Mesodermal cell (in vitro differentiated cells): ENCODE measurements around the gene WDR18.
A peak's percentile ranks its signal among the peaks of the same experiment; 100 is the strongest.

Source experiments
- H3K27ac ChIP-seq: 2 replicates; pipeline ENCODE4 v1.7.0; 2013; ENCODE audit warnings: mild to moderate bottlenecking, low read depth, low read length, moderate library complexity; ENCODE audit not compliant: severe bottlenecking
- H3K36me3 ChIP-seq: 2 replicates; pipeline ENCODE4 v1.7.1; 2013; ENCODE audit warnings: mild to moderate bottlenecking, low read length, moderate library complexity; ENCODE audit not compliant: control insufficient read depth, insufficient read depth
- H3K4me1 ChIP-seq: one replicate; pipeline ENCODE4 v1.7.1; 2013; ENCODE audit warnings: mild to moderate bottlenecking, low read length; ENCODE audit not compliant: insufficient read depth, control insufficient read depth, poor library complexity, severe bottlenecking
- H3K4me3 ChIP-seq: 2 replicates; pipeline ENCODE4 v1.7.0; 2013; ENCODE audit warnings: low read length, control low read depth, mild to moderate bottlenecking; ENCODE audit not compliant: insufficient read depth, poor library complexity, severe bottlenecking; ENCODE audit errors: extremely low read depth
- H3K9me3 ChIP-seq: 2 replicates; pipeline ENCODE4 v1.7.1; 2013; ENCODE audit warnings: mild to moderate bottlenecking, low read length, moderate library complexity; ENCODE audit not compliant: control insufficient read depth
- WGBS, 2 experiments: methylation state at CpG; one replicate each; pipeline ENCODE4 v1.1.5; 2013; ENCODE audit warnings: missing lambda C conversion rate in 2 of 2; ENCODE audit not compliant: insufficient coverage in 2 of 2; 5-methylcytosine and 5-hydroxymethylcytosine counted together

WDR18 gene

DNA sequence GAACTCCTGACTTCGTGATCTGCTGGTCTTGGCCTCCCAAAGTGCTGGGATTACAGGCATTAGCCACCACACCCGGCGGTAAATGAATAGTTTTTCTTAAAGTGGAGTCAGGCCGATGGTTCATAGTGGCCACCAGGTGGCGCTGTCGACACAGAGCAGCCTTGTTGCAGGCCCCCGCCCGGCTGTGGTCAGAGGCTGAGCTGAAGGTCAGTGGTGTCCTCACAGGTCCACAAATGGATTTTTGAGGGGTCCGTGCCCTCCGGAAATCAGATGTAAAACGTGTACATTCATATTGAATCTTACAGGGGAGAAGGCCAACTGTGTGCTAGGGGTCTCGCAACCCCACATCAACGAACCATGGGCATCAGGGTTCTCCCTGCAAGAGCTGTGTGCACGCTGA lies 13.4 kb upstream of the WDR18 start:
- 91 to 93% methylated on average over 11 to 14 of the region's 14 CpGs for WGBS, 2 experiments
- H3K4me3 ChIP-seq: no peak overlapping the region
- H3K36me3 ChIP-seq: peaks cover 92% of the 10 kb centered on the region
- no peak overlapping the region for H3K27ac ChIP-seq
- H3K4me1 ChIP-seq: no peaks in the 10 kb centered on the region
- H3K9me3 ChIP-seq: no peaks in the 10 kb centered on the region

DNA sequence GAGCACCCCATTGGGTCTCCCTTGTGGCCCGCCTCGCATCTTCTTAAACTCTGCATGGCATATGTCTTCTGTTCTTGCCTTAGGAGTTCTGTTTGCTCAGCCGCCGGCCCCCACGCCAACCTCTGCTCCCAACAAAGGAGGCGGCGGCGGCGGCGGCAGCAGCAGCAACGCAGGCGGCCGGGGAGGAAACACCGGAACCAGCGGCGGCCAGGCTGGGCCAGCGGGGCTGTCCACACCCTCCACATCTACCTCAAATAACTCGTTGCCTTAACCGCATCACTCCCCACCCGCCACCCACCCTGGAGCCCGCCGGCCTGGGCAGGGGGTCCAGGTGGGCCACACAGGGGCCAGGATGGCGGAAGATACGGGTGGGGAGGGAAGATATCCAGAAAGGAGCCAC lies 12.3 kb upstream of the WDR18 start:
- peaks cover 81% of the 10 kb centered on the region for H3K36me3 ChIP-seq
- H3K27ac ChIP-seq: no peak overlapping the region
- no peak overlapping the region for H3K4me3 ChIP-seq
- H3K4me1 ChIP-seq: no peaks in the 10 kb centered on the region
- WGBS, 2 experiments: 86 to 90% methylated on average over 11 to 14 of the region's 24 CpGs
- H3K9me3 ChIP-seq: no peaks in the 10 kb centered on the region

DNA sequence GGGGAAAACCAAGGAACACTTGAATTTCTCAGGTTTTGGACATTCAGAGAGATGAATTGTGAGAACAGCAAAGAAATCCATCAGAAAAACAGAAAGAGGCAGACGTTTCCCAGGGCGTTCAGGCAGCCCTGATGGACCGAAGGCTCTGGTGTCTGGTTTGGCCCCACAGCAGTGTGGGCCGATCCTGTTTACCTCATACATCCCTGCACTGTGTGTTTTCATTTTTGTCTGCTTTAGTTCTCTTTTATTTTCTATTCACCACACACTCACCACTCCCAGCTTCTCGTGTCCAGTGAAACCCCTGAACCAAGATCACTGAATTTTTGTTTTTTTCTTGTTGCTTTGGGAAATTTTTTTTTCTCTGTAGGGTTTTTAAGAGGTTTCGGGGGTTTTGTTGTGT lies 11.9 kb upstream of the WDR18 start:
- 94 to 95% methylated on average over 4 to 5 of the region's 6 CpGs for WGBS, 2 experiments
- no peak overlapping the region for H3K27ac ChIP-seq
- H3K9me3 ChIP-seq: no peaks in the 10 kb centered on the region
- H3K4me1 ChIP-seq: no peaks in the 10 kb centered on the region
- H3K36me3 ChIP-seq: peaks cover 76% of the 10 kb centered on the region
- no peak overlapping the region for H3K4me3 ChIP-seq

DNA sequence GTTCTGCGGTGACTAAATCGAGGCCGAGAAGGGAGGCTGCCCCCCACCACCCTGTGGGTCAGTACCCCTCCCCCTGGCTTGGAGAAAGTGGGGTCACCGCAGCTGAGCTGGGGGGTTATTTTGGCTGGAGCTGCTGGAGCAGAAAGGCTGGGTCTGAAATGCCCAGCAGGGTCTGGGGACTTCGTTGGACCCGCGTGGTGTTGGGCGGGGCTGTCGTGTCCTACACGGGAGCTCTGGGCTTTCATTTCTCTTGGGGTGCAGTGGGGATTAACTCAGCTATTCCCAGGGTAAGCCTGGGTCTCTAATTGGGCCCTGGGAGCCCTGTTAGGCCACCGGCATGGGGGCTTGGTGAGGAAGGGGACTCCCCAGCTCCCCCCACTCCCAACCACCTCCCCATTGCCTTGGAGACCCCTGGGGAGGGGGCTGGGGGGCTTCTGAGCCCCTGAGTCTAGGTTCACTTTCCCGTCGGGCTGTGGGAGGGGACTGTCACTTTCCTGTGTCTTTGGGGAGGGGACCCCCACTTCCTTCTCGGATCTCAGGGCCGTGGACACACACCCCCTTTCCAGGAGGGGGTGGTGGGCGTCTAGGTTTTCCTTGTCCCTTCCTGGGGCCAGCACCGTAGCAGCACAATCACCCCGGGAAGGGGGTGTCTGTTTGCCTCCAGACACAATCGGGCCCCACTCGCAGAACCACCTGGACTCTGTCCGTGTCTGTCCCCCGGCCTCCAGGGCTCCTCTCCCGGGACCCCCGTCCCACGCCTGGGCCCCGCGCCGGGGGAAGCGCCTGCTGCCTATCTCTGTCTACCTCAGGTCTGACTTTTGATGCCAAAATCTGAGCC lies 10.2 kb upstream of the WDR18 start:
- 88 to 89% methylated on average over 20 of the region's 29 CpGs for WGBS, 2 experiments
- Histone ChIP-seq H3K27ac (no peak overlapping the region), H3K9me3 (no peaks in the 10 kb centered on the region), H3K4me1 (no peaks in the 10 kb centered on the region), H3K4me3 (no peak overlapping the region), H3K36me3 (peaks cover 62% of the 10 kb centered on the region)

GRCh38 chr19:974564-975257 lies 9.4 kb upstream of the WDR18 start:
- Histone ChIP-seq H3K27ac (no peak overlapping the region), H3K9me3 (no peaks in the 10 kb centered on the region)

GRCh38 chr19:976476-976875 lies 7.7 kb upstream of the WDR18 start:
- Histone ChIP-seq H3K4me3 (no peak overlapping the region), H3K36me3 (peaks cover 36% of the 10 kb centered on the region), H3K9me3 (no peaks in the 10 kb centered on the region), H3K27ac (no peak overlapping the region), H3K4me1 (peaks cover 7% of the 10 kb centered on the region)
- 74 to 88% methylated on average over 6 to 7 of the region's 10 CpGs for WGBS, 2 experiments

More at GRCh38 chr19:974564-975257, 9.4 kb upstream of the WDR18 start:
- Histone ChIP-seq H3K4me1 (no peaks in the 10 kb centered on the region), H3K36me3 (peaks cover 54% of the 10 kb centered on the region), H3K4me3 (no peak overlapping the region)
- WGBS, 2 experiments: 85 to 88% methylated on average over 27 to 32 of the region's 37 CpGs

DNA sequence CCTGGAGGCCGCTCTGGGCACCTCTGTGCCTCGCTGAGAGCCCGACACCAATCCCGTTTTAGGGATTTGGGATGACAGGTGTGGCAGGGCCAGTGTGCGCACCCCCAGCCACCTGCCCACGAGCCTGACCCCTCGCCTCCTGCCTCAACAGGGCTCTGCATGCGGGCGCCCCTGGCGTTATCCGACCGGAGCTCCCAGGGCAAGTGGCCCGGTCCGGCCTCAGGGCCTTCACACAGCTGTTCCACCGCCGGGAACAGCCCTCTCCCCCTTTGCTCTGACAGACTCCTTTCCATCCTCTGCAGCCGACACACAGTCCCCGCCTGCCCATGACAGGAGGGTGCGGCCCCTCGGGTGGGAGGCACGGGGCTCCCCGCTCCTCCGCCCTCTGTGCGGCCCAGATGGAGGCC lies 7.1 kb upstream of the WDR18 start:
- Histone ChIP-seq H3K36me3 (peaks cover 31% of the 10 kb centered on the region), H3K9me3 (no peaks in the 10 kb centered on the region), H3K4me1 (peaks cover 7% of the 10 kb centered on the region), H3K27ac (peak overlapping the region; percentile 29), H3K4me3 (no peak overlapping the region)
- WGBS, 2 experiments: 94 to 96% methylated on average over 15 to 24 of the region's 24 CpGs

- peak overlapping the region; percentile 76 for H3K27ac ChIP-seq
- H3K4me3 ChIP-seq: no peak overlapping the region
- H3K36me3 ChIP-seq: peaks cover 10% of the 10 kb centered on the region
- 81 to 90% methylated on average over 15 to 17 of the region's 19 CpGs for WGBS, 2 experiments
- no peaks in the 10 kb centered on the region for H3K9me3 ChIP-seq
- H3K4me1 ChIP-seq: peaks cover 15% of the 10 kb centered on the region
These were observed 4.8 kb upstream of the WDR18 start for GRCh38 chr19:979318-979741.

GRCh38 chr19:980133-980998 lies 3.8 kb upstream of the WDR18 start:
- Histone ChIP-seq H3K27ac (peak overlapping the region; percentile 92), H3K36me3 (peaks cover 3% of the 10 kb centered on the region), H3K9me3 (no peaks in the 10 kb centered on the region), H3K4me3 (peak overlapping the region; percentile 2), H3K4me1 (peaks cover 15% of the 10 kb centered on the region)
- WGBS, 2 experiments: 41 to 42% methylated on average over 19 to 27 of the region's 32 CpGs

- peaks cover 15% of the 10 kb centered on the region for H3K4me1 ChIP-seq
- H3K27ac ChIP-seq: no peak overlapping the region
- H3K4me3 ChIP-seq: no peak overlapping the region
- peaks cover 22% of the 10 kb centered on the region for H3K36me3 ChIP-seq
- H3K9me3 ChIP-seq: no peaks in the 10 kb centered on the region
- 3 to 5% methylated on average over 35 to 42 of the region's 46 CpGs for WGBS, 2 experiments
These were observed 1.5 kb upstream of the WDR18 start for GRCh38 chr19:982567-983170.
